IPS-15b (cell line): ENCODE results near the gene GGT1.
"Not testable (repeated sequence)": the region's sequence is repeated elsewhere in the genome, so short reads cannot be mapped to it uniquely, and the experiment has no call there.

Source experiments
- H3K27me3 ChIP-seq: one replicate; pipeline ENCODE4 v1.6.1; 2013; ENCODE audit warnings: low read length; ENCODE audit not compliant: control insufficient read depth, insufficient read depth
- H3K36me3 ChIP-seq: one replicate; pipeline ENCODE4 v1.6.1; 2013; ENCODE audit warnings: low read length; ENCODE audit not compliant: control insufficient read depth, insufficient read depth
- H3K4me1 ChIP-seq: one replicate; pipeline ENCODE4 v1.6.1; 2013; ENCODE audit warnings: mild to moderate bottlenecking, low read length; ENCODE audit not compliant: control insufficient read depth, insufficient read depth
- H3K4me3 ChIP-seq: one replicate; pipeline ENCODE4 v1.5.1; 2013; ENCODE audit warnings: low read depth, low read length
- H3K9ac ChIP-seq: one replicate; pipeline ENCODE4 v1.6.1; 2013; ENCODE audit warnings: low read depth, mild to moderate bottlenecking, low read length
- H3K9me3 ChIP-seq: one replicate; pipeline ENCODE4 v1.6.1; 2013; ENCODE audit warnings: mild to moderate bottlenecking, low read length; ENCODE audit not compliant: control insufficient read depth, insufficient read depth

The GGT1 gene

DNA sequence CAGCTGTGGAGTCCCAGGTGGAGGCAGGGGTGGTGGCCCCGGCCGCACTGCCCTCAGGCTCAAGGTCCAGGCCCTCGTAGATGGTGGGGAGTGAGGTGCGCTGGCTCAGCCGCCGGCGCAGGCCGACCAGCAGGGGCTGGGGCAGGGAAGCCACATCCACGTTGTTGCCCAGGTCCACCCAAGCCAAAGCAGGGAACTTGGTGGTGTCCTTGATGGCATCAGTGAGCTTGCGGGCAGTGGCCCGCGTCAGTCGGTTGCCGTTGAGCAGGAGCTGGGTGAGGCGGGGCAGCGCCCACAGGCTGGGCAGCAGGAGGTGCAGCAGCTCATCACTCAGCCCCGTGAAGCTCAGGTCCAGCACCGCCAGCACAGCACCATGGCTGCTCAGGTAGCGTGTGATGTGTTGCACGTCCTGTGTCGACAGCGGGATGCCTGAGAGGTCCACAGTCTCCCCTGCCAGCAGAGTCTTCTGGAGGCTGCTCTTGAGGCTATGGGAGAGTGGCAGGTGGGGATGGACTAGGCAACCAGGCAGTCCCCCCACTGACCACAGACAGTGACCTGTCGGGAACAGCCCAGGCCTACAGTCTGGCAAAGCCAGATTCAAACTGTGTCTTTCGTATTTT, 17.0 kb upstream of the GGT1 start:
- Histone ChIP-seq H3K9ac (no peak overlapping the region), H3K27me3 (no peaks in the 10 kb centered on the region), H3K4me1 (no peaks in the 10 kb centered on the region), H3K4me3 (no peak overlapping the region), H3K9me3 (no peaks in the 10 kb centered on the region), H3K36me3 (peaks cover 12% of the 10 kb centered on the region)

DNA sequence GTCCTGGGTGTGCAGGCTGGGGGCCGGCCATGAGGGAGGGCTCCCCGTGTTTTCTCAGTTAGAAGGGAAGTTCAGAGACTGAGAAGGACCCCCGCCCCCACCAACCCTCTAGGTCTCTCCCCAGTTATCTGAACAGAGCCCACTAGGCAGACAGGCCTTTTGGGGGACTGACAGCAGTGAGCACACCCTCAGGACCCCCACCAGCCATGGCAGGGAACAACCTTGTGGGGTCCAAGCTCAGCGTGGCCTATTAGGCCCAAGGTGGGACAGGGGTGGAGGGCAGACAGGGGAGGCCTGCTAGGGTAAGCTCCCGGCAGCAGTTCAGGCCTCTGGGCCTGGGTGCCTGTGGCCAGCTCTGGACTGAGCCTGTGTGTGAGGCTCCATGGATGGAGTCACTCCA, 15.7 kb upstream of the GGT1 start:
- Histone ChIP-seq H3K9me3 (no peaks in the 10 kb centered on the region), H3K9ac (no peak overlapping the region), H3K27me3 (no peaks in the 10 kb centered on the region), H3K4me1 (no peaks in the 10 kb centered on the region), H3K36me3 (peaks cover 12% of the 10 kb centered on the region), H3K4me3 (no peak overlapping the region)

DNA sequence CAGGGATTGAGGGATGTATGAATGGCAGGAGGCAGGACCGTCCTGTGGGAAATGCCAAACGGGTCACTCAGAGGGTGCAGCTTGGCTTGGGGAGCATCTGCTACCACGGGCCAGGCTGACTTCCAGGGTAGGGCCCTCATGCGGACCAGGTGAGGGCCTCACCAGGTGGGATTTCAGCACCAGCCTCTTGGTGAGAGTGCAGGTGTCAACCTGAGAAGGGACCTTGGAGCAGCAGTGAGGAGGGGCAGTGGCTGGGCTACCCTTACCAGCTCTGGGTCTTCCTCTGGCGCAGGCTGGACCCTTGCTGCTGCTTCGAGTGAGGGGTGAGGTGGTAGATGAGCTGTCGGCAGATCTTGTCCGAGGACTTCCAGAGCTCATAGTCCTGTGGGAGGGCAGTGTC, 15.0 kb upstream of the GGT1 start:
- Histone ChIP-seq H3K36me3 (peaks cover 12% of the 10 kb centered on the region), H3K27me3 (no peaks in the 10 kb centered on the region), H3K4me1 (no peaks in the 10 kb centered on the region), H3K9ac (no peak overlapping the region), H3K4me3 (no peak overlapping the region), H3K9me3 (no peaks in the 10 kb centered on the region)

DNA sequence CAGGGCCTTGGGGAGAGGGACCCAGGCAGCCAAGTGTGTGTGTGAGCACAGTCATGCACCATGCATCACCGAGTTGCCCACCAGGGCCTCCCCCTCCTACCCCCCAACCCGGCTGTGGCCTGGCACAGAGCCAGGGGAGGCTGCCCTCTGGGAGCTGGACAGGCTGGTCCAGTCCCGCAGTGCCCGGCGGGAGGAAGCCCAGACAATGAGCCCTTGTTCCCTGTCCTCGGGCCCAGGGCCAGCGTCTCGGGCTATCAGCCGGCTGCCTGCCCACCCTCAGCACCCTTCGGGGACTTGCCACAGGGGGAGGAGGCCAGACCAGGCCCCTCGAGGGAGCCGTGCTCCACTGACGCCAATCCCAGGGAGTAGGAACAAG, 14.6 kb upstream of the GGT1 start:
- Histone ChIP-seq H3K9me3 (no peaks in the 10 kb centered on the region), H3K4me3 (no peak overlapping the region), H3K27me3 (no peaks in the 10 kb centered on the region), H3K4me1 (no peaks in the 10 kb centered on the region), H3K9ac (no peak overlapping the region), H3K36me3 (peaks cover 12% of the 10 kb centered on the region)

DNA sequence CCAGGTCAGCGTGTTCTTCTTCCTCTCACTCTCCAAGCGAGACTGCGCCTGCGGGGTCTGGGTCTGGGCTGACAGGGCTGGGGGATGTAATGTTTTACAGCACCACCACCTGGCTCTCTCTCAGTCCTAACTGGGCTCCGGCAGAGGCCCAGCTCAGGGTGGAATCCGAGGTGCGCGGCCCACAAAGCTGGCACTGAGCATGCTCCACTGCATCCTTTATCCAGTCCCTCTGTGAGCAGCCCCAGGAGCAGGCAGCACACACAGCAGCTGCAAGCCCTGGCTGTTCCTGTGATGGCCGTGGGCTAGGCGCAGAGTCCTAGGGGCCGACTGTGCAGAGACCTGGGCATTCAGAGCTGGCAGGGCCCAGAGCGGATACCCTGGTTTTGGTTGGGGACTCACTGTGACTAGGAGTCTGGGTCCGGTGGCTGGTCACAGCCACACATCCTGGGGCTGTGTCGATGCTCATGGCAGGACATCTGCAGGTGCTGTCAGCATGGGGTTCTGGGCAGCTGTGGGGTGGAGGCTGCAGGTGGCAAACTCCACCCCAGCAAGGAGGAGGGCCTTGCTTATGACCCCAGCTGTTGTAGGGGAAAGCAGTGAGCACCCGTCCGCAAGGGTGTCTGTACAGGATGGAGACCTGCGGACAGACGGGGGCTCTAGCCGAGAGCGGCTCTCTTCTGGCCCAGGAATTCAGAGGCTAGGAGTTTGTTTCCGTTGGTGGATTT, 14.1 kb upstream of the GGT1 start:
- H3K9me3 ChIP-seq, result no peaks in the 10 kb centered on the region
- H3K4me1 ChIP-seq, result no peaks in the 10 kb centered on the region
- H3K4me3 ChIP-seq, result no peak overlapping the region
- peaks cover 12% of the 10 kb centered on the region for H3K36me3 ChIP-seq
- no peaks in the 10 kb centered on the region for H3K27me3 ChIP-seq
- no peak overlapping the region for H3K9ac ChIP-seq

DNA sequence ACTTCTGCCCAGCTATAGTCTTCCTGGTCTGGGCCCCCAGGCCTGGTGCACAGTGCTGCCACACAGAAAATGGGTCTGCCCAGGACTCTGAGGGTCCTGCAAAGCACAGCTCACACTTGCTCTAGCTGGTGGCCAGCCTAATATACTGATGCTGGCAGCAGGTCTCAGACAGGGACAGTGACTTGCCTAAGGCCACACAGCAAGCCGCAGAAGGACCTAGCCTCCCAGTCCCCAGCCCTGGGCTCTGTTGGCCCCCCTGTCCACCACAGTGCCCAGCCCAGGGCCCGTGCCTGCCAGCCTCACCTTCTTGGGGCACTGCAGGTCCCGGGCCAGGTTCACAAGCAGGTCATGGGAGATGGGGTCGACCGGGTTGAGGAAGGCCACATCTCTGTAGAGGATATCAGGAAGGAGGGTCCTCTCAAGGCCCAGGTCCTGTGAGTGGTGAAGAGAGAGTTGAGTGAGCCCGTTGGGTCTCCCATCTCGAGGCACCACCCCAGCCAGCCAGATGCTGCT, 13.4 kb upstream of the GGT1 start:
- H3K36me3 ChIP-seq, result peaks cover 12% of the 10 kb centered on the region
- no peaks in the 10 kb centered on the region for H3K27me3 ChIP-seq
- H3K4me1 ChIP-seq, result no peaks in the 10 kb centered on the region
- no peaks in the 10 kb centered on the region for H3K9me3 ChIP-seq
- H3K9ac ChIP-seq, result no peak overlapping the region
- no peak overlapping the region for H3K4me3 ChIP-seq

DNA sequence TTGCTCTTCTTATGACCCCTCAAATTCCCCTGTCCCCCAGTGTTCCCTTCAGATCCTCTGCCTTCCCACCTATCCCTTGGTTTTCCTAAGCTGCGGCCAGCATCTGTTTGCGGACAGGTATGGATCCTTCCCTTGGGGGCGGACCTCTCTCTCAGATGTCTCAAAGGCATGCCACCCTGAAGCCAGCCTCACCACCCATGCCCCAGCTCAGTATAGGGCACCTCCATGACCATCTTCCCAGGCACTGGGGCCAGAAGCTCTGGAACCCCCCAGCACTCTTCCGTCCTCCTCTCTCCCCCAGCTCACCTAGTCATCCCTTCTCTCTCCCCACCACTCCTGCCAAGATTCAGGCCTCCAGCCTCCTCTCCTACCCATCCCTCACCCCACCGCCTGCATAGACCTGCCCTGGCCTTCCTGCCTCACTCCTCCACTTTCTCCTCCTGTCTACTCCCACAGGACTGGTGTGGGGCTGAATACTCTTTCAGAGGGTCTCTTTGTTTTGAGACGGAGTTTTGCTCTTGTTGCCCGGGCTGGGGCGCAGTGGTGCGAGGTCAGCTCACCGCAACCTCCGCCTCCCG, 12.3 kb upstream of the GGT1 start:
- Histone ChIP-seq H3K9ac (no peak overlapping the region), H3K4me3 (no peak overlapping the region), H3K36me3 (peaks cover 12% of the 10 kb centered on the region)

DNA sequence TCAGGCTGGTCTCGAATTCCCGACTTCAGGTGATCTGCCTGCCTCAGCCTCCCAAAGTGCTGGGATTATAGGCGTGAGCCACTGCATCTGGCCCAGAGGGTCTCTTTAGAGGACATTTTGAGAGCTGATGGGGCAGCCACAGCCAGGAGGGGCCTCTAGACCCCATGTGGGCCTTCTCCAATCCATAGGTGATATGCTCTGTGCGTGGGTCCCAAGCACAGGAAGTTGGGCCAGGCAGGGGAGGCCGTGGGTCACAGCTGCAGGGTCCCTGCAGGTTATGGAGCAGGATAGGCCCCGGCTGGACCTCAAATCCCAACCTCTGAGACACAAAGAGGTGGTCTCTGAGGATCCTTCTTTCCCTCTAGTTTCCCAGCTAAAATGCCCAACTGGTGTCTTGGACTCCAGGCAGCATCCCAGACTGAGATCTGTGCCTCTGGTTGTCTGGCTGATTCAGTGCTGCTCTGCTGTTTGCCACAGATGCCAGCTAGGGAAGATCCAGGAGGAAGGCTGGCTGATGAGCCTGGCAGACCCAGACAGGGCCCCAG, 11.6 kb upstream of the GGT1 start:
- H3K27me3 ChIP-seq, result no peaks in the 10 kb centered on the region
- no peak overlapping the region for H3K9ac ChIP-seq
- no peak overlapping the region for H3K4me3 ChIP-seq
- H3K4me1 ChIP-seq, result no peaks in the 10 kb centered on the region
- peaks cover 8% of the 10 kb centered on the region for H3K36me3 ChIP-seq
- no peaks in the 10 kb centered on the region for H3K9me3 ChIP-seq

More for the DNA sequence above, 12.3 kb upstream of the GGT1 start:
- no peaks in the 10 kb centered on the region for H3K9me3 ChIP-seq
- no peaks in the 10 kb centered on the region for H3K4me1 ChIP-seq
- H3K27me3 ChIP-seq, result no peaks in the 10 kb centered on the region

DNA sequence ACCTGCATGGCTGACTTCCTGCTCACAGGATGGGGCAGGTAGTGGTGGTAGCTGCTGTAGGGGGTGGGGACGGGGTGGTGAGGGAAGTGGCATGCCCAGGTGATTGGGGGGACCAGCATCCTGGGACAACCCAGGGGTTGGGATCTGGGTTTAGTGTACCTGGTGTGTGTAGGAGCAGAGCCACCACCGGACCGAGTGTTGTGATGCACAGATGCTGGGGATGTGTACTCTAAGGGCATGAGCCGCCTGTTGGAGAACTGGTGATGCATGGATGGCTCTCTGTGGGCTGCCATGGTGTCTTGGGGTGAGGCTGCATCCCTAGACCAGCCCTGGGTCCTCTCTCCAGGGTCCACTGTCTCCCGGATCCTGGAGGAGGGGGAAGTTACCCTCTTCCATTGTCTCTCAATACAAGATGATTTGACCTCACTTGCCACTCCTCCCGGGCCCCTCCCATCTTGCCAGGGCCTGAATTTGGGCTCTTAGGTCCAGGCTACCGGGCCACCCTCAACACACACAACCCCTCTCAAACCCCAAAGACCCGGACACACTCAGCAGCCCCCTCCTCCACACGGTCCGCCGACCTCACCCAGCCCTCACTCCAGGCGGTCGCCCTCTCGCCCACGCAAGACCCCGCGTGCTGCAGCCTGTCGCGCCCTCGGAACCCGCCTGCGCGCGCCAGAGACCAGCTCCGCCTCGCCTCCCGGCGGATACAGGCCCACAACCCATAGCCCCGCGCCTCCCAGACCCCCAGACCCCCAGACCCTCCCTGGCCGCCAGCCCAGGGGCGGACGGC, 10.7 kb upstream of the GGT1 start:
- Histone ChIP-seq H3K4me1 (no peaks in the 10 kb centered on the region), H3K4me3 (peak overlapping the region; percentile 58), H3K27me3 (no peaks in the 10 kb centered on the region), H3K9me3 (no peaks in the 10 kb centered on the region), H3K9ac (peak overlapping the region; percentile 47), H3K36me3 (peaks cover 6% of the 10 kb centered on the region)

DNA sequence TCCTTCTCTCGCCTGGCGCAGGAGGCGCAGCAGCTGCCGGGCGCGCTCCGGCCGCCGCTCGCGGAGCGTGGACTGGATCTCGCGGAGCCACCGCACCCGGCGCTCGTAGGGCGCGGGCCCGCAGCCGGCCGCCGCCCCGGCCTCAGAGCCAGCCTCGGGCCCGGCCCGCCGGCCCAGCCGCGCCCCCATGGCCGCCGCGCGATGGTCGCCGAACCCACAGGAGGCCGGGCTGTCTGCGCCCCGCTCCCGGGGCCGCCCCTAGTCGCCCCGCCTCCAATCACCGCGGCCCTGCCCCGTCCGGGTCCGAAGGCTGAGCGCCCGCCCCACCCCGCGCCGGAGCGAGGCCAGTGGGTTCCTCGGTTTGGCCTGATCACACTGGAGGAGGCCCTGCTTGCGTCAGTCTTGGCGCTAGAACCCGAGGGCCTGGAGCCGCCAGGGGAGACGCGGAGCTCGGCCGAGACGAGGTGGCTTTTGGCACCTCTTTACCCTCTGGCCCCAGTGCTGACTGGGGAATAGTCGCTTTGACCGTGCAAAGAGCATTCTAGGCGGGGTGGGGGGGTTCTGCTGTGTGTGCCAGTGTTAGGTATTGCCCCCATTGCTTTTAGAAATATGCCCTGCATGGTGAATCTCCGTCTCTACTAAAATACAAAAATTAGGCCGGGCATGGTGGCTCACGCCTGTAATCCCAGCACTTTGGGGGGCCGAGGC, 10.0 kb upstream of the GGT1 start, which contains the start of gene LRRC75B:
Gene LRRC75B (minus strand): TSS at position 223 of the 708 bp plus-strand sequence. CDS start 34 bp downstream, at position 189.
- peak within 1 kb of the TSS; percentile 65 for H3K9ac ChIP-seq
- peaks cover 2% of the 10 kb centered on the region for H3K36me3 ChIP-seq
- peak within 1 kb of the TSS; percentile 60 for H3K4me3 ChIP-seq
- H3K4me1 ChIP-seq, result no peaks in the 10 kb centered on the region
- no peaks in the 10 kb centered on the region for H3K27me3 ChIP-seq
- no peaks in the 10 kb centered on the region for H3K9me3 ChIP-seq

DNA sequence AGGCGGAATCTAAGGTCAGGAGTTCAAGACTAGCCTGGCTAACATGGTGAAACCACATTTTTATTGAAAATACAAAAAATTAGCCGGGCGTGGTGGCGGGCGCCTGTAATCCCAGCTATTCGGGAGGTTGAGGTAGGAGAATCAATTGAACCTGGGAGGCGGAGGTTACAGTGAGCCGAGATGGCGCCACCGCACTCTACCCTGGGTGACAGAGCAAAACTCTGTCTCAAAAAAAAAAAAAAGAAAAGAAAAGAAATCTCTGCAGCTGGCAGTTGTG, 9.5 kb upstream of the GGT1 start:
- not testable (repeated sequence) for H3K36me3 ChIP-seq
- peak overlapping the region; percentile 65 for H3K9ac ChIP-seq

More for the DNA sequence above, 9.5 kb upstream of the GGT1 start:
- H3K4me1 ChIP-seq, H3K27me3 ChIP-seq, H3K9me3 ChIP-seq: not testable (repeated sequence)
- H3K4me3 ChIP-seq, result peak overlapping the region; percentile 60
